HCT116 (cell line): Measurements from ENCODE around the gene MIA2. TPM values are rescaled to one million over a fixed set of nuclear protein-coding genes. Genes with fewer than 3 reads are reported as not detected.

ENCODE experiments used
- ATAC-seq: fragments of 200-7000 bp; cut with Tn5 transposase; 2 replicates; pipeline ENCODE4 v1.9.1; 2020; ENCODE audit warnings: mild to moderate bottlenecking, moderate library complexity
- BruUV-seq: library from RNA; stranded (reverse); fragments of 400-500 nt; replicated peaks from 2 replicates; lab custom pipeline; 2021; lab: Mats Ljungman, UMichigan
- CTCF ChIA-PET: fragments of 300-600 bp; sonication (Branson Sonifier 250); formaldehyde crosslinking; loops from one replicate; lab custom pipeline; 2021; ENCODE audit warnings: antibody characterized with exemption; lab: Charles Lee
- POLR2A ChIA-PET: fragments of 300-600, 350-600 bp; sonication (Branson Sonifier 250); formaldehyde crosslinking; loops from one replicate; lab custom pipeline; 2021; ENCODE audit warnings: antibody characterized with exemption; lab: Charles Lee
- RAD21 ChIA-PET, 2 experiments: fragments of 300-600 bp; sonication (Branson Sonifier 250); formaldehyde crosslinking; loops; one replicate each; lab custom pipeline; 2023; ENCODE audit warnings: low total read pairs in 2 of 2; ENCODE audit not compliant: uncharacterized antibody in 2 of 2, unreplicated experiment in 2 of 2, low non-redundant PET in 1 of 2; lab: Charles Lee
- DNase-seq: peaks from one replicate; pipeline ENCODE4 v3.0.0-alpha.2; 2010; ENCODE audit warnings: low read depth, low spot score
- H2AFZ ChIP-seq: fragments of 200-600 bp; shearing (Covaris generic), sonication (generic); 2 replicates; pipeline ENCODE4 v1.6.1; 2017; ENCODE audit warnings: low read depth, mixed run types, mixed read lengths, antibody characterized with exemption, low read length; ENCODE audit not compliant: poor library complexity, severe bottlenecking
- H3K27ac ChIP-seq: 2 replicates; pipeline ENCODE4 v1.5.1; 2012; ENCODE audit warnings: low read depth, low read length
- H3K27me3 ChIP-seq: fragments of 200-600 bp; sonication (generic); 2 replicates; pipeline ENCODE4 v1.6.1; 2016; ENCODE audit warnings: mixed run types, low read length, mixed read lengths; ENCODE audit not compliant: insufficient read depth
- H3K36me3 ChIP-seq, 2 experiments: fragments of 200-500 bp in 1 of 2; fragments of 200-600 bp in 1 of 2; sonication (Bioruptor generic) in 1 of 2; sonication (generic) in 1 of 2; 2 replicates each; pipeline versions ENCODE4 v1.5.1 to v1.6.1; 2014 to 2016; ENCODE audit warnings: low read length in 2 of 2, inconsistent platforms in 1 of 2, mixed read lengths in 1 of 2, mixed run types in 1 of 2; ENCODE audit not compliant: insufficient read depth in 2 of 2, control insufficient read depth in 1 of 2
- H3K4me1 ChIP-seq, 2 experiments: fragments of 200-600 bp in 1 of 2; sonication (generic) in 1 of 2; 2 replicates each; pipeline versions ENCODE4 v1.5.1 to v1.6.1; 2012 to 2017; ENCODE audit warnings: low read length in 2 of 2, inconsistent platforms in 1 of 2, mild to moderate bottlenecking in 1 of 2, mixed read lengths in 1 of 2, mixed run types in 1 of 2, moderate library complexity in 1 of 2; ENCODE audit not compliant: insufficient read depth in 2 of 2, control insufficient read depth in 1 of 2
- H3K4me2 ChIP-seq: fragments of 200-600 bp; sonication (generic); 2 replicates; pipeline ENCODE4 v1.6.1; 2017; ENCODE audit warnings: mixed run types, low read length, mixed read lengths
- H3K4me3 ChIP-seq, 2 experiments: fragments of 200-600 bp in 1 of 2; sonication (generic) in 1 of 2; replicated peaks in 1 of 2; 2 replicates each; pipeline ENCODE4 v1.5.1; 2011 to 2016; ENCODE audit warnings: low read length in 2 of 2, control low read depth in 1 of 2, low read depth in 1 of 2, mild to moderate bottlenecking in 1 of 2, mixed read lengths in 1 of 2, mixed run types in 1 of 2
- H3K79me2 ChIP-seq: fragments of 200-600 bp; sonication (generic); 2 replicates; pipeline ENCODE4 v1.6.1; 2017; ENCODE audit warnings: mild to moderate bottlenecking, mixed run types, low read length, moderate library complexity, mixed read lengths; ENCODE audit not compliant: insufficient read depth
- H3K9ac ChIP-seq: fragments of 200-600 bp; sonication (generic); 2 replicates; pipeline ENCODE4 v1.6.1; 2016; ENCODE audit warnings: low read length, mixed read lengths
- H3K9me2 ChIP-seq: fragments of 200-600 bp; sonication (generic), shearing (Covaris generic); 2 replicates; pipeline ENCODE4 v1.6.1; 2017; ENCODE audit warnings: mixed run types, mild to moderate bottlenecking, moderate library complexity; ENCODE audit not compliant: insufficient read depth
- H3K9me3 ChIP-seq, 2 experiments: fragments of 200-500 bp in 1 of 2; fragments of 200-600 bp in 1 of 2; sonication (Bioruptor generic) in 1 of 2; sonication (generic) in 1 of 2; 2 replicates each; pipeline ENCODE4 v1.6.1; 2014 to 2017; ENCODE audit warnings: low read length in 2 of 2, mixed read lengths in 2 of 2, inconsistent platforms in 1 of 2, low read depth in 1 of 2, mild to moderate bottlenecking in 1 of 2, mixed run types in 1 of 2, moderate library complexity in 1 of 2; ENCODE audit not compliant: control insufficient read depth in 1 of 2, insufficient read depth in 1 of 2
- H4K20me1 ChIP-seq: fragments of 200-600 bp; sonication (generic), shearing (Covaris generic); 2 replicates; pipeline ENCODE4 v1.6.1; 2017; ENCODE audit warnings: mixed run types, mild to moderate bottlenecking, moderate library complexity; ENCODE audit not compliant: insufficient read depth
- EGR1 ChIP-seq: IDR thresholded peaks from 2 replicates; pipeline ENCODE4 v1.6.1; 2012; ENCODE audit warnings: low read depth
- EZH2 ChIP-seq: fragments of 200-600 bp; sonication (generic); IDR thresholded peaks from 2 replicates; pipeline ENCODE4 v1.6.1; 2017; ENCODE audit warnings: antibody characterized with exemption, mixed run types
- EZH2phosphoT487 ChIP-seq: fragments of 200-600 bp; IDR thresholded peaks from 2 replicates; pipeline ENCODE4 v1.6.1; 2018; ENCODE audit warnings: antibody characterized with exemption, borderline replicate concordance
- FOSL1 ChIP-seq: IDR thresholded peaks from 2 replicates; pipeline ENCODE4 v1.6.1; 2012; ENCODE audit warnings: low read depth
- JUND ChIP-seq: IDR thresholded peaks from 2 replicates; pipeline ENCODE4 v1.6.1; 2012
- POLR2AphosphoS5 ChIP-seq: IDR thresholded peaks from 2 replicates; pipeline ENCODE4 v1.6.1; 2011; ENCODE audit warnings: mild to moderate bottlenecking, low read depth, low read length, moderate library complexity
- REST ChIP-seq: IDR thresholded peaks from 2 replicates; pipeline ENCODE4 v1.6.1; 2012; ENCODE audit warnings: low read depth
- SRF ChIP-seq: IDR thresholded peaks from 2 replicates; pipeline ENCODE4 v1.6.1; 2012; ENCODE audit warnings: low read depth
- ZNF274 ChIP-seq: fragments of 200-500 bp; sonication (Bioruptor generic); IDR thresholded peaks from 2 replicates; pipeline ENCODE4 v1.6.1; 2014; ENCODE audit warnings: mild to moderate bottlenecking, low read depth, low read length, inconsistent platforms
- intact Hi-C: fragments of 100-400 bp; cut with micrococcal nuclease; formaldehyde crosslinking; loops from 2 replicates; pipeline ENCODE4 v1.10.0; 2022
- total RNA-seq: library from RNA; stranded (reverse); gene quantifications from one replicate; pipeline ENCODE4 v1.2.1, GENCODE V29; 2021; ENCODE audit not compliant: unreplicated experiment
- TF ChIP-seq, protein P1 (sequence below): IDR thresholded peaks from 2 replicates; pipeline ENCODE4 v1.6.1; 2011; ENCODE audit warnings: mild to moderate bottlenecking, low read length, moderate library complexity; ENCODE audit not compliant: insufficient replicate concordance; ENCODE audit errors: extremely low read depth

MIA2 gene
- total RNA-seq, 1 experiment from 2014 or later = 31.1 TPM

GRCh38 chr14:39319381-39319780, 85.7 kb downstream of the MIA2 start:
- no TSS peak for BruUV-seq
- no peak for ATAC-seq
- Histone ChIP-seq H3K4me1 (no peaks in the 10 kb centered on the region), H3K4me2 (no peak overlapping the region), H3K9me2 (no peaks in the 10 kb centered on the region), H3K36me3 (peaks cover 0 to 4% of the 10 kb centered on the region in 2 experiments; a peak in 2 of 4 replicates), H2AFZ (no peak overlapping the region)
- POLR2A ChIA-PET = interaction anchor here (0.5 kb wide), 1 partner anchor 135 kb away, joined by 3 read pairs; no protein-coding TSS in a partner anchor
- no peak for TF ChIP-seq POLR2AphosphoS5
- TF ChIP-seq JUND = no peak
- TF ChIP-seq SRF = no peak
- no peak for TF ChIP-seq ZNF274
- TF ChIP-seq, protein P1, sequence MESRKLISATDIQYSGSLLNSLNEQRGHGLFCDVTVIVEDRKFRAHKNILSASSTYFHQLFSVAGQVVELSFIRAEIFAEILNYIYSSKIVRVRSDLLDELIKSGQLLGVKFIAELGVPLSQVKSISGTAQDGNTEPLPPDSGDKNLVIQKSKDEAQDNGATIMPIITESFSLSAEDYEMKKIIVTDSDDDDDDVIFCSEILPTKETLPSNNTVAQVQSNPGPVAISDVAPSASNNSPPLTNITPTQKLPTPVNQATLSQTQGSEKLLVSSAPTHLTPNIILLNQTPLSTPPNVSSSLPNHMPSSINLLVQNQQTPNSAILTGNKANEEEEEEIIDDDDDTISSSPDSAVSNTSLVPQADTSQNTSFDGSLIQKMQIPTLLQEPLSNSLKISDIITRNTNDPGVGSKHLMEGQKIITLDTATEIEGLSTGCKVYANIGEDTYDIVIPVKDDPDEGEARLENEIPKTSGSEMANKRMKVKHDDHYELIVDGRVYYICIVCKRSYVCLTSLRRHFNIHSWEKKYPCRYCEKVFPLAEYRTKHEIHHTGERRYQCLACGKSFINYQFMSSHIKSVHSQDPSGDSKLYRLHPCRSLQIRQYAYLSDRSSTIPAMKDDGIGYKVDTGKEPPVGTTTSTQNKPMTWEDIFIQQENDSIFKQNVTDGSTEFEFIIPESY = no peak
- TF ChIP-seq, all 23 proteins: peak for 0
- Histone ChIP-seq H3K4me3 (no peak overlapping the region), H4K20me1 (no peaks in the 10 kb centered on the region), H3K27me3 (no peaks in the 10 kb centered on the region), H3K27ac (no peak overlapping the region), H3K9me3 (no peaks in the 10 kb centered on the region), H3K9ac (no peak overlapping the region), H3K79me2 (no peaks in the 10 kb centered on the region)
- intact Hi-C loops = no loop called here
- RAD21 ChIA-PET = no interaction called here
- DNase-seq = no peak
- CTCF ChIA-PET = no interaction called here

DNA sequence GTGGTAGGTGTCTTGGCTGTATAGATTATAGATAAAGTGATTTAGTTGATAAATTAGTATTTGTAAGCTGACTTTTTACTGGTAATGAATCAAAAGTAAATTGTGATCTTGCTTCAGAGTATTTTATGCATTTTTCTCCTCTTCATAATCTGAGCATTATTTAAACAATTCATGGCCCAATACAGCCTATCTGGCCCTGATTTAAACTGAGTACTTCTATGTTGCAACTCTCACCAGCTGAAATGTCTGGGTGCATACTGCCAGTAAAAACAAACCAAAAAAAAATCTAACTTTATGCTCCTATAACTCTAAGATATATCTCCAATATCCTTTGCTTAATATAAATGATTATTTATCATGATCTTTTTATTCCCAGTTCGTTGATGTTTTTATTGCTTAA, 86.6 kb downstream of the MIA2 start:
- no peak overlapping the region for H3K27ac ChIP-seq
- no peaks in the 10 kb centered on the region for H3K79me2 ChIP-seq
- no peaks in the 10 kb centered on the region for H3K27me3 ChIP-seq
- ChIA-PET CTCF (no interaction called here), POLR2A (no interaction called here), RAD21 (no interaction called here)
- H3K36me3 ChIP-seq = peaks cover 0 to 4% of the 10 kb centered on the region in 2 experiments; a peak in 2 of 4 replicates
- BruUV-seq = no TSS peak
- no peak for ATAC-seq
- H3K4me3 ChIP-seq = no peak overlapping the region
- H3K9me2 ChIP-seq = no peaks in the 10 kb centered on the region
- intact Hi-C loops = no loop called here
- no peak overlapping the region for H3K4me2 ChIP-seq
- no peaks in the 10 kb centered on the region for H3K4me1 ChIP-seq
- no peak overlapping the region for H3K9ac ChIP-seq
- H4K20me1 ChIP-seq = no peaks in the 10 kb centered on the region
- H3K9me3 ChIP-seq = no peaks in the 10 kb centered on the region
- TF ChIP-seq EZH2 = no peak
- no peak for TF ChIP-seq EGR1
- no peak for TF ChIP-seq EZH2phosphoT487
- no peak for TF ChIP-seq SRF
- TF ChIP-seq FOSL1 = no peak
- no peak for TF ChIP-seq REST
- no peak for DNase-seq
- H2AFZ ChIP-seq = no peak overlapping the region
